Liver (tissue), 9 donors: ENCODE results near the gene ELAVL2. TPM values are rescaled to one million over a fixed set of nuclear protein-coding genes. Genes with fewer than 3 reads are reported as not detected.

Experiments
- DNase-seq: peaks from one replicate; pipeline ENCODE4 v3.0.0-alpha.2; 2017; ENCODE audit warnings: low spot score
- H3K27ac ChIP-seq, 2 donors: one replicate each; pipeline ENCODE4 v1.7.0; 2013; ENCODE audit warnings: inconsistent platforms in 2 of 2, low read length in 2 of 2, control low read depth in 1 of 2, low read depth in 1 of 2, mild to moderate bottlenecking in 1 of 2
- H3K27me3 ChIP-seq, 4 donors: one replicate each; pipeline versions ENCODE4 v1.6.1 to v1.7.0; 2013; ENCODE audit warnings: low read length in 3 of 4, inconsistent platforms in 1 of 4, mild to moderate bottlenecking in 1 of 4, moderate library complexity in 1 of 4; ENCODE audit not compliant: control insufficient read depth in 4 of 4, insufficient read depth in 4 of 4
- H3K36me3 ChIP-seq, 4 donors: one replicate each; pipeline versions ENCODE4 v1.6.1 to v1.7.0; 2013; ENCODE audit warnings: low read length in 3 of 4, mild to moderate bottlenecking in 3 of 4, low read depth in 1 of 4, moderate library complexity in 1 of 4; ENCODE audit not compliant: control insufficient read depth in 4 of 4, insufficient read depth in 3 of 4
- H3K4me1 ChIP-seq, 4 donors: one replicate each; pipeline versions ENCODE4 v1.6.1 to v1.7.0; 2013; ENCODE audit warnings: low read length in 3 of 4, mild to moderate bottlenecking in 3 of 4, moderate library complexity in 1 of 4; ENCODE audit not compliant: control insufficient read depth in 4 of 4, insufficient read depth in 4 of 4
- H3K4me3 ChIP-seq, 3 donors: one replicate each; pipeline versions ENCODE4 v1.6.1 to v1.7.0; 2013; ENCODE audit warnings: low read length in 3 of 3, control low read depth in 1 of 3, low read depth in 1 of 3, mild to moderate bottlenecking in 1 of 3
- H3K9ac ChIP-seq, 2 donors: one replicate each; pipeline ENCODE4 v1.7.0; 2013; ENCODE audit warnings: low read length in 2 of 2, mild to moderate bottlenecking in 2 of 2, moderate library complexity in 2 of 2, control low read depth in 1 of 2, low read depth in 1 of 2
- H3K9me3 ChIP-seq, 4 donors: one replicate each; pipeline versions ENCODE4 v1.6.1 to v1.7.0; 2013; ENCODE audit warnings: low read length in 3 of 4; ENCODE audit not compliant: control insufficient read depth in 4 of 4
- EGR1 ChIP-seq, 2 donors: IDR thresholded peaks; 2 replicates each; pipeline ENCODE4 v1.6.1; 2016 to 2018; ENCODE audit warnings: antibody characterized with exemption in 2 of 2, low read depth in 2 of 2
- FOXA1 ChIP-seq: IDR thresholded peaks from 2 replicates; pipeline ENCODE4 v1.6.1; 2016; ENCODE audit warnings: antibody characterized with exemption
- FOXA2 ChIP-seq: IDR thresholded peaks from 2 replicates; pipeline ENCODE4 v1.6.1; 2016; ENCODE audit warnings: antibody characterized with exemption
- GABPA ChIP-seq, 2 donors: IDR thresholded peaks in 1 of 2; conservative IDR thresholded peaks in 1 of 2; 2 replicates each; pipeline ENCODE4 v1.6.1; 2016; ENCODE audit warnings: antibody characterized with exemption in 2 of 2, mild to moderate bottlenecking in 1 of 2, moderate library complexity in 1 of 2
- HNF4A ChIP-seq, 2 donors: conservative IDR thresholded peaks; 2 replicates each; pipeline ENCODE4 v1.6.1; 2016; ENCODE audit warnings: antibody characterized with exemption in 2 of 2, mild to moderate bottlenecking in 2 of 2
- HNF4G ChIP-seq: IDR thresholded peaks from 2 replicates; pipeline ENCODE4 v1.6.1; 2016; ENCODE audit warnings: antibody characterized with exemption
- JUND ChIP-seq, 2 donors: IDR thresholded peaks; 2 replicates each; pipeline ENCODE4 v1.6.1; 2016; ENCODE audit warnings: antibody characterized with exemption in 2 of 2
- MAX ChIP-seq: IDR thresholded peaks from 2 replicates; pipeline ENCODE4 v1.6.1; 2016; ENCODE audit warnings: antibody characterized with exemption
- NR2F2 ChIP-seq: IDR thresholded peaks from 2 replicates; pipeline ENCODE4 v1.6.1; 2016; ENCODE audit warnings: antibody characterized with exemption
- RAD21 ChIP-seq, 2 donors: IDR thresholded peaks; 2 replicates each; pipeline ENCODE4 v1.6.1; 2016; ENCODE audit warnings: antibody characterized with exemption in 2 of 2, mild to moderate bottlenecking in 2 of 2
- RXRA ChIP-seq, 2 donors: IDR thresholded peaks; 2 replicates each; pipeline ENCODE4 v1.6.1; 2017 to 2018; ENCODE audit warnings: antibody characterized with exemption in 2 of 2, mild to moderate bottlenecking in 1 of 2
- SP1 ChIP-seq: IDR thresholded peaks from 2 replicates; pipeline ENCODE4 v1.6.1; 2018; ENCODE audit warnings: antibody characterized with exemption, mild to moderate bottlenecking
- TAF1 ChIP-seq: conservative IDR thresholded peaks from 2 replicates; pipeline ENCODE4 v1.6.1; 2016; ENCODE audit warnings: antibody characterized with exemption, mild to moderate bottlenecking
- YY1 ChIP-seq: IDR thresholded peaks from 2 replicates; pipeline ENCODE4 v1.6.1; 2016; ENCODE audit warnings: antibody characterized with exemption, mild to moderate bottlenecking
- WGBS: extraction: QIAGEN DNeasy Blood & Tissue Kit; methylation state at CpG from one replicate; pipeline ENCODE4 v1.1.7; 2013; 5-methylcytosine and 5-hydroxymethylcytosine counted together
- polyA plus RNA-seq, 2 donors: library from polyadenylated mRNA; stranded (reverse) in 1 of 2; unstranded in 1 of 2; fragments of 200-250 nt in 1 of 2; fragments of >200 nt in 1 of 2; fragmentation: Nextera tagmentation in 1 of 2; extraction: Ambion mirVana in 1 of 2; gene quantifications; one replicate each; pipeline versions ENCODE4 v1.2.1 to v1.2.3, GENCODE V29; 2013 to 2015
- total RNA-seq, 2 donors: library from RNA; depleted of rRNA; stranded (reverse); fragments of >200 nt; gene quantifications; one replicate each; pipeline ENCODE4 v1.2.3, GENCODE V29; 2014
- TF ChIP-seq, protein P1 (sequence below): IDR thresholded peaks from 2 replicates; pipeline ENCODE4 v1.6.1; 2016; ENCODE audit warnings: antibody characterized with exemption
- TF ChIP-seq, protein P2 (sequence below): IDR thresholded peaks from 2 replicates; pipeline ENCODE4 v1.6.1; 2016; ENCODE audit warnings: antibody characterized with exemption
- TF ChIP-seq, protein P3 (sequence below): IDR thresholded peaks from 2 replicates; pipeline ENCODE4 v1.6.1; 2016; ENCODE audit warnings: antibody characterized with exemption, mild to moderate bottlenecking
- TF ChIP-seq, protein P4 (sequence below): fragments of 150-350 bp; IDR thresholded peaks from 2 replicates; pipeline ENCODE4 v1.5.1; 2017; ENCODE audit warnings: improper control_type of control experiment, low read depth, low read length; ENCODE audit not compliant: missing input control
- donor health status: healthy.
- donor health status: healthy.
- donor health status: healthy.
- donor health status: healthy.
- donor health status: healthy.

The ELAVL2 gene
- total and polyA plus RNA-seq, 4 donors = 0.19 TPM; not detected in 3

DNA sequence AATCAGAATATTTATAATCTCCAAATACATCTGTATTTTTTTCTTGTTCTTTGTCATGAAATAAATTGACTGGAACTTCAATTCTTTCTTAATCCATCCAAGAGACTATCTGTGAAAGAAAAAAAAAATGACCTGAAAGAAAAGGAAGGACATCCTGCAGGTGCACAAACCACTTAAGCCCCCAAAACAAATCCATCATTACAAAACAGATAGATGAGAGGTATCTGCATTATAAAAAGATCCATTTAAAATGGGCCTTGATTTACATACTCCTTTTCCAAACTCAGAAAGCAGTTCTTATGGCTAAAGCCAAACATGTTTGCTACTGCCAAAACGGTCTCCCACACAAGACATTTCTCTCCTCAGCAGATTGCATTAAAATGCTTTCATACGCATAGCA, 85.5 kb downstream of the ELAVL2 start:
- Histone ChIP-seq H3K9ac (no peak overlapping the region), H3K36me3 (no peaks in the 10 kb centered on the region), H3K4me1 (no peaks in the 10 kb centered on the region), H3K27me3 (peaks cover 0 to 6% (median 0%) of the 10 kb centered on the region in 4 donors), H3K4me3 (no peak overlapping the region), H3K27ac (no peak overlapping the region), H3K9me3 (peaks cover 0 to 4% (median 0%) of the 10 kb centered on the region in 4 donors)
- no peak for DNase-seq
- 58% methylated on average over 2 of the region's 2 CpGs for WGBS
- TF ChIP-seq HNF4G (no peak), GABPA (IDR thresholded peaks at IDR 0.05 in 1 of 2, conservative IDR thresholded peaks at IDR 0.05 in 1 of 2) (no peak), MAX (no peak), TAF1 (no peak), RAD21 (IDR thresholded peaks at IDR 0.05) (no peak), EGR1 (IDR thresholded peaks at IDR 0.05; ENCODE audit: low read depth in 2 of 2) (no peak), HNF4A (conservative IDR thresholded peaks at IDR 0.05) (no peak), SP1 (no peak), YY1 (no peak), FOXA1 (no peak), FOXA2 (no peak), JUND (IDR thresholded peaks at IDR 0.05) (no peak), RXRA (IDR thresholded peaks at IDR 0.05) (no peak), NR2F2 (no peak)
- TF ChIP-seq, protein P1, sequence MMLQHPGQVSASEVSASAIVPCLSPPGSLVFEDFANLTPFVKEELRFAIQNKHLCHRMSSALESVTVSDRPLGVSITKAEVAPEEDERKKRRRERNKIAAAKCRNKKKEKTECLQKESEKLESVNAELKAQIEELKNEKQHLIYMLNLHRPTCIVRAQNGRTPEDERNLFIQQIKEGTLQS = no peak
- TF ChIP-seq, protein P2, sequence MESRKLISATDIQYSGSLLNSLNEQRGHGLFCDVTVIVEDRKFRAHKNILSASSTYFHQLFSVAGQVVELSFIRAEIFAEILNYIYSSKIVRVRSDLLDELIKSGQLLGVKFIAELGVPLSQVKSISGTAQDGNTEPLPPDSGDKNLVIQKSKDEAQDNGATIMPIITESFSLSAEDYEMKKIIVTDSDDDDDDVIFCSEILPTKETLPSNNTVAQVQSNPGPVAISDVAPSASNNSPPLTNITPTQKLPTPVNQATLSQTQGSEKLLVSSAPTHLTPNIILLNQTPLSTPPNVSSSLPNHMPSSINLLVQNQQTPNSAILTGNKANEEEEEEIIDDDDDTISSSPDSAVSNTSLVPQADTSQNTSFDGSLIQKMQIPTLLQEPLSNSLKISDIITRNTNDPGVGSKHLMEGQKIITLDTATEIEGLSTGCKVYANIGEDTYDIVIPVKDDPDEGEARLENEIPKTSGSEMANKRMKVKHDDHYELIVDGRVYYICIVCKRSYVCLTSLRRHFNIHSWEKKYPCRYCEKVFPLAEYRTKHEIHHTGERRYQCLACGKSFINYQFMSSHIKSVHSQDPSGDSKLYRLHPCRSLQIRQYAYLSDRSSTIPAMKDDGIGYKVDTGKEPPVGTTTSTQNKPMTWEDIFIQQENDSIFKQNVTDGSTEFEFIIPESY = no peak
- TF ChIP-seq, protein P3, sequence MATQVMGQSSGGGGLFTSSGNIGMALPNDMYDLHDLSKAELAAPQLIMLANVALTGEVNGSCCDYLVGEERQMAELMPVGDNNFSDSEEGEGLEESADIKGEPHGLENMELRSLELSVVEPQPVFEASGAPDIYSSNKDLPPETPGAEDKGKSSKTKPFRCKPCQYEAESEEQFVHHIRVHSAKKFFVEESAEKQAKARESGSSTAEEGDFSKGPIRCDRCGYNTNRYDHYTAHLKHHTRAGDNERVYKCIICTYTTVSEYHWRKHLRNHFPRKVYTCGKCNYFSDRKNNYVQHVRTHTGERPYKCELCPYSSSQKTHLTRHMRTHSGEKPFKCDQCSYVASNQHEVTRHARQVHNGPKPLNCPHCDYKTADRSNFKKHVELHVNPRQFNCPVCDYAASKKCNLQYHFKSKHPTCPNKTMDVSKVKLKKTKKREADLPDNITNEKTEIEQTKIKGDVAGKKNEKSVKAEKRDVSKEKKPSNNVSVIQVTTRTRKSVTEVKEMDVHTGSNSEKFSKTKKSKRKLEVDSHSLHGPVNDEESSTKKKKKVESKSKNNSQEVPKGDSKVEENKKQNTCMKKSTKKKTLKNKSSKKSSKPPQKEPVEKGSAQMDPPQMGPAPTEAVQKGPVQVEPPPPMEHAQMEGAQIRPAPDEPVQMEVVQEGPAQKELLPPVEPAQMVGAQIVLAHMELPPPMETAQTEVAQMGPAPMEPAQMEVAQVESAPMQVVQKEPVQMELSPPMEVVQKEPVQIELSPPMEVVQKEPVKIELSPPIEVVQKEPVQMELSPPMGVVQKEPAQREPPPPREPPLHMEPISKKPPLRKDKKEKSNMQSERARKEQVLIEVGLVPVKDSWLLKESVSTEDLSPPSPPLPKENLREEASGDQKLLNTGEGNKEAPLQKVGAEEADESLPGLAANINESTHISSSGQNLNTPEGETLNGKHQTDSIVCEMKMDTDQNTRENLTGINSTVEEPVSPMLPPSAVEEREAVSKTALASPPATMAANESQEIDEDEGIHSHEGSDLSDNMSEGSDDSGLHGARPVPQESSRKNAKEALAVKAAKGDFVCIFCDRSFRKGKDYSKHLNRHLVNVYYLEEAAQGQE = no peak
- TF ChIP-seq, protein P4, sequence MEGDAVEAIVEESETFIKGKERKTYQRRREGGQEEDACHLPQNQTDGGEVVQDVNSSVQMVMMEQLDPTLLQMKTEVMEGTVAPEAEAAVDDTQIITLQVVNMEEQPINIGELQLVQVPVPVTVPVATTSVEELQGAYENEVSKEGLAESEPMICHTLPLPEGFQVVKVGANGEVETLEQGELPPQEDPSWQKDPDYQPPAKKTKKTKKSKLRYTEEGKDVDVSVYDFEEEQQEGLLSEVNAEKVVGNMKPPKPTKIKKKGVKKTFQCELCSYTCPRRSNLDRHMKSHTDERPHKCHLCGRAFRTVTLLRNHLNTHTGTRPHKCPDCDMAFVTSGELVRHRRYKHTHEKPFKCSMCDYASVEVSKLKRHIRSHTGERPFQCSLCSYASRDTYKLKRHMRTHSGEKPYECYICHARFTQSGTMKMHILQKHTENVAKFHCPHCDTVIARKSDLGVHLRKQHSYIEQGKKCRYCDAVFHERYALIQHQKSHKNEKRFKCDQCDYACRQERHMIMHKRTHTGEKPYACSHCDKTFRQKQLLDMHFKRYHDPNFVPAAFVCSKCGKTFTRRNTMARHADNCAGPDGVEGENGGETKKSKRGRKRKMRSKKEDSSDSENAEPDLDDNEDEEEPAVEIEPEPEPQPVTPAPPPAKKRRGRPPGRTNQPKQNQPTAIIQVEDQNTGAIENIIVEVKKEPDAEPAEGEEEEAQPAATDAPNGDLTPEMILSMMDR = no peak
